SK-N-SH (cell line): ENCODE data around the gene PMEPA1.

Source experiments
- MXI1 ChIP-seq: IDR thresholded peaks from 2 replicates; pipeline ENCODE4 v1.6.1; 2012; ENCODE audit warnings: mild to moderate bottlenecking, low read depth, low read length, improper control_type of control experiment
- POLR2AphosphoS5 ChIP-seq: IDR thresholded peaks from 2 replicates; pipeline ENCODE4 v1.6.1; 2012; ENCODE audit warnings: low read depth, low read length
- TF ChIP-seq, protein P1 (sequence below): fragments of 200-600 bp; sonication (generic); IDR thresholded peaks from 2 replicates; pipeline ENCODE4 v1.6.1; 2017; ENCODE audit warnings: antibody characterized with exemption, mild to moderate bottlenecking, moderate library complexity

DNA sequence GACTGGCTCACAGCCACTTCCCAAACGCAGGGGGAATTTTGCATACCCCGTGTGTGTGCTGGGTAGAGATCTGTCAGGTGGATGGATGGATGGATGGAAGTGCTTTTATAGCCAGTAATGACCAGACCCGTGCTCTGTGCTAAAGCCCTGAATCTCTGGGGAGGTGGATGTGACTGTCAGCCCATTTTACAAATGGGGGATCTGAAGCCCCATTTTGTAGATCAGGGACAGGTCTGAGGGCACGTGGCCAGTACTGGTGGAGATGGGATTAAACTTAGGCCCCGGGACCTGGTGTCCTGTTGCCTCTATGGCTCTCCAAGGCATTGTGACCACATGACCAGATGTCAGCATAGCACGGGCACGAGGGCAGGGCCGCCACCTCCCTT is 51.4 kb downstream of the PMEPA1 start:
- TF ChIP-seq MXI1 (no peak), POLR2AphosphoS5 (no peak)
- TF ChIP-seq, protein P1, sequence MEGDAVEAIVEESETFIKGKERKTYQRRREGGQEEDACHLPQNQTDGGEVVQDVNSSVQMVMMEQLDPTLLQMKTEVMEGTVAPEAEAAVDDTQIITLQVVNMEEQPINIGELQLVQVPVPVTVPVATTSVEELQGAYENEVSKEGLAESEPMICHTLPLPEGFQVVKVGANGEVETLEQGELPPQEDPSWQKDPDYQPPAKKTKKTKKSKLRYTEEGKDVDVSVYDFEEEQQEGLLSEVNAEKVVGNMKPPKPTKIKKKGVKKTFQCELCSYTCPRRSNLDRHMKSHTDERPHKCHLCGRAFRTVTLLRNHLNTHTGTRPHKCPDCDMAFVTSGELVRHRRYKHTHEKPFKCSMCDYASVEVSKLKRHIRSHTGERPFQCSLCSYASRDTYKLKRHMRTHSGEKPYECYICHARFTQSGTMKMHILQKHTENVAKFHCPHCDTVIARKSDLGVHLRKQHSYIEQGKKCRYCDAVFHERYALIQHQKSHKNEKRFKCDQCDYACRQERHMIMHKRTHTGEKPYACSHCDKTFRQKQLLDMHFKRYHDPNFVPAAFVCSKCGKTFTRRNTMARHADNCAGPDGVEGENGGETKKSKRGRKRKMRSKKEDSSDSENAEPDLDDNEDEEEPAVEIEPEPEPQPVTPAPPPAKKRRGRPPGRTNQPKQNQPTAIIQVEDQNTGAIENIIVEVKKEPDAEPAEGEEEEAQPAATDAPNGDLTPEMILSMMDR: no peak
